Effector memory CD8-positive, alpha-beta T cell (primary cell): ENCODE measurements around the gene ATMIN.
A peak's percentile ranks its signal among the peaks of the same experiment; 100 is the strongest.

Source experiments
- ATAC-seq: fragments of 150-1000 bp; cut with Tn5 transposase; replicated peaks from 2 replicates; pipeline ENCODE4 v1.10.0; 2021; ENCODE audit warnings: mild to moderate bottlenecking, moderate library complexity
- DNase-seq, 3 experiments: peaks; one replicate each; pipeline ENCODE4 v3.0.0; 2021
- H3K27ac Mint-ChIP-seq, 2 donors: one replicate each; pipeline ENCODE4 v1.8.0; 2022; ENCODE audit warnings: mild to moderate bottlenecking in 2 of 2, mixed read lengths in 2 of 2, moderate library complexity in 2 of 2
- H3K27me3 Mint-ChIP-seq, 2 donors: one replicate each; pipeline ENCODE4 v1.8.0; 2022; ENCODE audit warnings: mixed read lengths in 2 of 2
- H3K36me3 Mint-ChIP-seq: one replicate; pipeline ENCODE4 v1.8.0; 2022; ENCODE audit warnings: mild to moderate bottlenecking, moderate library complexity, mixed read lengths; ENCODE audit not compliant: insufficient read depth
- H3K4me1 Mint-ChIP-seq, 2 donors: one replicate each; pipeline ENCODE4 v1.8.0; 2022; ENCODE audit warnings: low read depth in 2 of 2, mixed read lengths in 2 of 2
- H3K4me3 Mint-ChIP-seq, 2 donors: one replicate each; pipeline ENCODE4 v1.8.0; 2022; ENCODE audit warnings: mild to moderate bottlenecking in 2 of 2, mixed read lengths in 2 of 2, moderate library complexity in 2 of 2
- H3K9me3 Mint-ChIP-seq, 2 donors: one replicate each; pipeline ENCODE4 v1.8.0; 2022; ENCODE audit warnings: mixed read lengths in 2 of 2

ATMIN gene

GRCh38 chr16:80997964-80998620, 37.5 kb upstream of the ATMIN start:
- no peak for DNase-seq
- H3K4me3 Mint-ChIP-seq: peak overlapping the region; percentile 84 to 94
- H3K36me3 Mint-ChIP-seq: peaks cover 6% of the 10 kb centered on the region
- no peaks in the 10 kb centered on the region for H3K9me3 Mint-ChIP-seq
- peak overlapping the region; percentile 94 to 97 for H3K27ac Mint-ChIP-seq
- peaks cover 37 to 54% of the 10 kb centered on the region in 2 donors for H3K4me1 Mint-ChIP-seq
- ATAC-seq: no peak
- H3K27me3 Mint-ChIP-seq: no peaks in the 10 kb centered on the region

DNA sequence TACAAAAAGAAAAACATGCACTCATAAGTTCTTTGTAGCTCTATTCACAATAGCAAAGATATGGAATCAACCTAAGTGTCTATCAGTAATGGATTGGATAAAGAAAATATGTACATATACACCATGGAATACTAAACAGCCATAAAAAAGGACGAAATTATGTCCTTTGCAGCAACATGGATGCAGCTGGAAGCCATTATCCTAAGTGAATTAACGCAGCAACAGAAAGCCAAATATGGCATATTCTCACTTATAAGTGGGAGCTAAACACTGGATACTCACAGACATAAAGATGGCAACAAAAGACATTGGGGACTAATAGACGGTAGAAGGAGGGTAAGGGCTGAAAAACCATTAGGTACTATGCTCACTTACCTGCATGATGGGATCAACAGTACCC, 34.8 kb upstream of the ATMIN start:
- no peak for DNase-seq
- Mint-ChIP-seq H3K27ac (no peak overlapping the region), H3K36me3 (peaks cover 17% of the 10 kb centered on the region), H3K9me3 (no peaks in the 10 kb centered on the region), H3K4me1 (peaks cover 47 to 68% of the 10 kb centered on the region in 2 donors), H3K4me3 (no peak overlapping the region), H3K27me3 (no peaks in the 10 kb centered on the region)
- no peak for ATAC-seq

- peaks cover 22% of the 10 kb centered on the region for H3K36me3 Mint-ChIP-seq
- DNase-seq (no peak), ATAC-seq (no peak)
- H3K4me3 Mint-ChIP-seq: no peak overlapping the region
- no peaks in the 10 kb centered on the region for H3K9me3 Mint-ChIP-seq
- no peaks in the 10 kb centered on the region for H3K27me3 Mint-ChIP-seq
- no peak overlapping the region for H3K27ac Mint-ChIP-seq
- H3K4me1 Mint-ChIP-seq: peaks cover 49 to 71% of the 10 kb centered on the region in 2 donors
Measured at GRCh38 chr16:81001330-81001729, 34.3 kb upstream of the ATMIN start.

GRCh38 chr16:81003064-81003463, 32.6 kb upstream of the ATMIN start:
- Mint-ChIP-seq H3K27ac (peak overlapping the region; percentile 2 to 92), H3K9me3 (no peaks in the 10 kb centered on the region), H3K27me3 (no peaks in the 10 kb centered on the region), H3K36me3 (peaks cover 39% of the 10 kb centered on the region), H3K4me3 (peak overlapping the region; percentile 90 to 91), H3K4me1 (peaks cover 43 to 68% of the 10 kb centered on the region in 2 donors)
- ATAC-seq: no peak
- no peak for DNase-seq

DNA sequence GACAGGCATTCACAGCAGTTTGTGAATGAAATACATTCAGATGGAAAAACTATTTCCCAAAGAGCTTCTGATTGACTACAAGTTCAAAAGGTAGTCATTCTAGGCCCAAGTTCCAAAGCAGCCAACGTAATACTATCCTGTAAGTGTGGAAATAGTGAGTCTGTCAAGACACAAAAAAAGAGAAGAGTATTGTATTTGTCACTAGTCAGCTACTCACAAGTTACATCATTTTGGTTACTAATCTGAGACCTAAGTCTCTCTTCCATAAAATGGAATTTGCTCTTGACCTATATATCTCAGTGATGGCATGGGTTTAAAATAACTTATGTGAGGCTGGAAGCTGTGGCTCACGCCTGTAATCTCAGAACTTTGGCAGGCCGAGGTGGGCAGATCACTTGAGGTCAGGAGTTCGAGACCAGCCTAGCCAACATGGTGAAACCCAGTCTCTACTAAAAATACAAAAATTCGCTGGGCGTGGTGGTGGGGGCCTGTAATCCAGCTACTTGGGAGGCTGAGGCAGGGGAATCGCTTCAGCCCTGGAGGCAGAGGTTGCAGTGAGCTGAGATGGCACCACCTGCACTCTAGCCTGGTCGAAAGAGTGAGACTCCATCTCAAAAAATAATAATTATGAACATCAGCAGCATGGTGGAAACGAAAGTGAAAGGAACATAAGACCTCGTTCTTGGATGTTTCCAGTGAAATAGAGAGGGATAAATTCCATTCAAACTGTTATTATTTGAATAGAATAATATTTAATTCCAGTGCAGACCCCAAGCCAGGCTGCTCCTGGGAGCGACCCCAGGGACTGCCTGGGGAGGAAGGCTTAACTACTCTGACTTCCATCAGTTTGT, 31.8 kb upstream of the ATMIN start:
- H3K4me1 Mint-ChIP-seq: peaks cover 46 to 64% of the 10 kb centered on the region in 2 donors
- no peak for DNase-seq
- ATAC-seq: no peak
- H3K36me3 Mint-ChIP-seq: peaks cover 44% of the 10 kb centered on the region
- H3K27ac Mint-ChIP-seq: peak overlapping the region; percentile 92 to 99
- no peaks in the 10 kb centered on the region for H3K27me3 Mint-ChIP-seq
- peak overlapping the region; percentile 90 to 91 for H3K4me3 Mint-ChIP-seq
- H3K9me3 Mint-ChIP-seq: no peaks in the 10 kb centered on the region

DNA sequence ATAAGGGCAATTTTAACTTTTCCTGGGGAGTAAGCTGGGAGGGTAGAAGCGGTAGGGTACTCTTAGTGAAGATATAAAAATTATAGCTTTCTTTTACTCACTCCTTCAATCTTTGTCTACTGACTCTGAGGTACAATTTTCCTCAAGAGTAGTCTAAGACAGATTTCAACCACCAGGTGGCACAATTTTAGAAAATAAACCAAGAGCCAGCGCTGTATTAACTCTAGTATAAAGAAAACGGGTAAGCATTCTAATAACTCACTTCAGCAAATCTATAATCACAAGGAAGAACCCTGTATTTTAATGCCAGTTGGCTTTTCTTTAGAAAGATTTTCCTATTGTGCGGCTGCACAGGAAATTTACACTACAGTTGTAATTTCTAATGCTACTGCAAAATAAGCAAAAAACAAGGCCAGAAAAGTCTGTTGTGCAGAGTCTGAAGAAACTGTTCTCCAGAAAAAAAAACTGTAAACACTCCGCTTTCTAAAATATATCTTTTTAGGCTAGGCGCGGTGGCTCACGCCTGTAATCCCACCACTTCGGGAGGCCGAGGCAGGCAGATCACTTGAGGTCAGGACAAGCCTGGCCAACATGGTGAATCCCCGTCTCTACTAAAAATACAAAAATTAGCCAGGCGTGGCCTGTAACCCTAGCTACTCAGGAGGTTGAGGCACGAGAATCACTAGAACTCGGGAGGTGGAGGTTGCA, 30.8 kb upstream of the ATMIN start:
- DNase-seq (peak; percentile 47 to 54 (median 48)), ATAC-seq (no peak)
- Mint-ChIP-seq H3K27me3 (no peaks in the 10 kb centered on the region), H3K4me3 (peak overlapping the region; percentile 90 to 91), H3K4me1 (peaks cover 39 to 56% of the 10 kb centered on the region in 2 donors), H3K27ac (peak overlapping the region; percentile 92 to 99), H3K9me3 (no peaks in the 10 kb centered on the region), H3K36me3 (peaks cover 44% of the 10 kb centered on the region)

DNA sequence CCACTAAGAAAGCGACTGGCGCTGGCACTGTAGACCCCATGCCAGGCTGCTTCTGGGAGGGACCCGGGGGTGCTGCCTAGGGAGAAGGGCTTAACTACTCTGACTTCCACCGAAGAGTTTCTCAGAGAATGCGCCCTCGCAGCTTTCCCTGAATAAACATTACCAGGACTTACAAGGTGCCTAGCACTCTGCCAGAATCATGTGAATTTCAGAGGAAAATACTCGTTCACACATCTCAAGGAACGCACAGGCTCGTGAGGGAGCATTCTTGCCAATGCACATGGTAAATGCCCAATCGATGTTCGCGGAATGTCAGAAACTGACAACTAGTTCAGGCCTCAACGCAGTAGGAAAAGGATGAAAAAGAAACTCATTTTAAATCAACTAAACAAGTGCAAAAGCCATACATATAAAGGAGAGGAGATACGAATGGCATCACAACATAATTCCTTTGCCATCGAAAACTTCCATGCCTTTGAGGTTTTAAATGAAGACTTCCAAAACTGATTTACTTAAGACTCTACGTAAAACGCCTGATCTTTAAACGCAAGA, 30.0 kb upstream of the ATMIN start:
- H3K36me3 Mint-ChIP-seq: peaks cover 44% of the 10 kb centered on the region
- peaks cover 36 to 47% of the 10 kb centered on the region in 2 donors for H3K4me1 Mint-ChIP-seq
- H3K27me3 Mint-ChIP-seq: no peaks in the 10 kb centered on the region
- no peaks in the 10 kb centered on the region for H3K9me3 Mint-ChIP-seq
- peak overlapping the region; percentile 90 to 91 for H3K4me3 Mint-ChIP-seq
- H3K27ac Mint-ChIP-seq: peak overlapping the region; percentile 99
- DNase-seq (no peak), ATAC-seq (no peak)

DNA sequence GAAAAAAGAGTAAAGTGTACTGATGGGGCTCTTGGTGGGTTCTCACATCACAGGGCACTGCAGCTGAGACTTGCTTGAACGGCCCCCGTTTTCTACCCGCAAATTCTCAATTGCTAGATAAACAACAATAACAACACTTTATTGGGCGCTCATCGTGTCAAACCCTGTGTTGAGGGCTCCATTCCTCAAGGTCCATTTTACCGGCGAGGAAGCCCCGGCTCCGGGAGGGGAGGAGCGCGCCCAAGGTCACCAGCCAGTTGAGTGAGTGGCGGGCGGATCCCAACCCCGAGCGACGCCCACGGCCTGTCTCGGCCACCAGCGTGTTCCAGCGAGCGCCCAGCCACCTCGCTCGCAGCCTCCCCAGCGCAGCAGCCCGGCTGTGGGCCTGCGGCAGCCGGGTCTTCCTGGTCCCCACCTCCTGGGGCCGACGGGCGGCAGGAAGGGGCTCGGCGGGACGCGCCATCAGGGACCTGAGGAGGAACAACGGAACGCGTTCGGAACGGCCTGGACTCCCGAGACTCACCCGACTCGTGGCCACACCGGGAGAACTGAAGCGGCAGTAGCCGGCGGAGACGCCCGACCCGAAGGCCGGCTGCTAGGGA, 29.3 kb upstream of the ATMIN start:
- H3K27ac Mint-ChIP-seq: peak overlapping the region; percentile 99
- H3K4me1 Mint-ChIP-seq: peaks cover 33 to 46% of the 10 kb centered on the region in 2 donors
- peak overlapping the region; percentile 90 to 91 for H3K4me3 Mint-ChIP-seq
- peaks cover 44% of the 10 kb centered on the region for H3K36me3 Mint-ChIP-seq
- H3K27me3 Mint-ChIP-seq: no peaks in the 10 kb centered on the region
- ATAC-seq: peak; percentile 33
- H3K9me3 Mint-ChIP-seq: no peaks in the 10 kb centered on the region
- DNase-seq: peak in 2 of 3 experiments; percentile 60 to 61

- Mint-ChIP-seq H3K4me3 (peak within 1 kb of the TSS; percentile 90 to 91), H3K27me3 (no peaks in the 10 kb centered on the region), H3K4me1 (peaks cover 29 to 41% of the 10 kb centered on the region in 2 donors), H3K9me3 (no peaks in the 10 kb centered on the region), H3K27ac (peak within 1 kb of the TSS; percentile 99), H3K36me3 (peaks cover 44% of the 10 kb centered on the region)
- DNase-seq (peak; percentile 97 to 99 (median 97)), ATAC-seq (peak; percentile 76)
Measured at GRCh38 chr16:81006813-81007695, 28.6 kb upstream of the ATMIN start, which contains the start of the genes CENPN and CMC2. Gene CENPN (plus strand): TSS chr16:81007214. CDS start chr16:81011940, 4,726 bp downstream. Gene CMC2 (minus strand): TSS chr16:81006885. CDS start chr16:80997394, 9,491 bp downstream.

GRCh38 chr16:81008505-81008789, 27.2 kb upstream of the ATMIN start:
- H3K9me3 Mint-ChIP-seq: no peaks in the 10 kb centered on the region
- no peak for ATAC-seq
- no peak for DNase-seq
- H3K4me3 Mint-ChIP-seq: peak overlapping the region; percentile 90 to 91
- H3K27me3 Mint-ChIP-seq: no peaks in the 10 kb centered on the region
- peaks cover 47% of the 10 kb centered on the region for H3K36me3 Mint-ChIP-seq
- peaks cover 21 to 30% of the 10 kb centered on the region in 2 donors for H3K4me1 Mint-ChIP-seq
- H3K27ac Mint-ChIP-seq: peak overlapping the region; percentile 99

GRCh38 chr16:81012974-81013373, 22.7 kb upstream of the ATMIN start:
- Mint-ChIP-seq H3K4me3 (no peak overlapping the region), H3K9me3 (no peaks in the 10 kb centered on the region), H3K4me1 (peaks cover 0 to 8% of the 10 kb centered on the region in 2 donors), H3K36me3 (peaks cover 8% of the 10 kb centered on the region), H3K27me3 (no peaks in the 10 kb centered on the region), H3K27ac (no peak overlapping the region)
- ATAC-seq (no peak), DNase-seq (no peak)

DNA sequence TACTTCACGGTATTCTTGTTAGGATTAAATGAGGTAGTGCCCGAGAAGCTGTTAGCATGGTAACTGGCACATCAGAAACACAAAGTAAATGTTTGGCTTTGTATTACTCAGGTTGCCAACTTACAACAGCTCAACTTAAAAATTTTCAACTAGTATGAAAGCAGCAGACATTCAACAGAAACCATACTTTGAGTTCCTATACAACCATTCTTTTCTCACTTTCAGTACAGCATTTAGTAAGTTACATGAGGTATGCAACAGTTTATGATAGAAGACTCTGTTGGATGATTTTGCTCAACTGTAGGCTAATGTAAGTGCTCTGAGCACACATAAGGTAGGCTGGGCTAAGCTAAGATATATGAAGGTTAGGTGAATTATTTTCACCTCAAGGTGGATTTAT, 21.0 kb upstream of the ATMIN start:
- ATAC-seq: no peak
- Mint-ChIP-seq H3K4me3 (no peak overlapping the region), H3K27ac (peak overlapping the region; percentile 1 to 52), H3K9me3 (no peaks in the 10 kb centered on the region), H3K36me3 (peaks cover 3% of the 10 kb centered on the region), H3K4me1 (peaks cover 0 to 3% of the 10 kb centered on the region in 2 donors), H3K27me3 (no peaks in the 10 kb centered on the region)
- DNase-seq: no peak
